ENCODE results near the gene HIRA. TPM values are rescaled to one million over a fixed set of nuclear protein-coding genes. Genes with fewer than 3 reads are reported as not detected.

Gene HIRA
- total and polyA plus RNA-seq, 9 of the 15 experiments (the other 6 are each of a cell fraction or from before 2014, with no cell fraction given), result 0.96 to 132 (median 58.4) TPM

DNA sequence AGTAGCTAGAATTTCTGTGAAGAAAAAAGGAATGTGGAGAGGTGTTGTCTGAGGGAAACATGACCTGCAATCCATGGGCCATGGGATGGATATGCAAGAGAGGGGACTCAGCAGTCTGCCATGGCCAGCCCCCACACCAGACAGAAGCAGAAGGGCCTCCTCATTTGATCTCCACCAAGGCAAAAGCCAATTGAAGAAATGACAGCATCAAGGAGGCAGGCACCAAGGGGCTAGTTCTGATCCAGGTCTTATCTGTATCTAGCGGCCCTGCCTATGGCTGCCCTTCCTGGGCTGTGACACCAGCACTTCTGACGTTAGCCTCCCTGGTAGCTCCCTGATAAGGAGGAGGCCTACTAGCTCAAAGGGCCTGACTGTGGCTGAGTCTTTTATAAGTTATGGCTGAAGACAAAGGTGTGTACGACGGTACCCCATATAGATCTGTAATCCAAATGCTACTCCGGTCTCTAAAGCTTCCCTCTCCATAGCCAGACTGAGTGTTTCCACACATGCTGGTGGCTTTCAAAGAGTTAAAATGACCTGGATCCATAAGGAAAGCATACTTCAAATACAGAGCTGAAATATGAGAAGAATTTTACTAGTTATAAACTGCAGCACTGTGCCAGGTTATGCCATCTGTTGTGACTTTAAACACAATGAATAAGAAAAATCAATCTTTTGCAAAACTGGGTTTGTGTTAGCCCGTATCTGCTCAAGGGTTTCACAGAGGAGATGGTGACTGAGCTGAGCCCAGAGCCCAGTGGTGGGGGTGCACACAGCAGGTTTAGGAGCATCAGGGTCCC lies 34.4 kb downstream of the HIRA start (continued):
- TF ChIP-seq, protein P1, sequence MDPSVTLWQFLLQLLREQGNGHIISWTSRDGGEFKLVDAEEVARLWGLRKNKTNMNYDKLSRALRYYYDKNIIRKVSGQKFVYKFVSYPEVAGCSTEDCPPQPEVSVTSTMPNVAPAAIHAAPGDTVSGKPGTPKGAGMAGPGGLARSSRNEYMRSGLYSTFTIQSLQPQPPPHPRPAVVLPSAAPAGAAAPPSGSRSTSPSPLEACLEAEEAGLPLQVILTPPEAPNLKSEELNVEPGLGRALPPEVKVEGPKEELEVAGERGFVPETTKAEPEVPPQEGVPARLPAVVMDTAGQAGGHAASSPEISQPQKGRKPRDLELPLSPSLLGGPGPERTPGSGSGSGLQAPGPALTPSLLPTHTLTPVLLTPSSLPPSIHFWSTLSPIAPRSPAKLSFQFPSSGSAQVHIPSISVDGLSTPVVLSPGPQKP (CRISPR knock-in tag; IDR thresholded peaks at IDR 0.05), result no peak
- TF ChIP-seq SP1 (CRISPR knock-in tag; IDR thresholded peaks at IDR 0.05) (peak; percentile 92), MAFG (tag; conservative IDR thresholded peaks at IDR 0.05) (no peak), NR2C1 (IDR thresholded peaks at IDR 0.05) (no peak), NR2C1 (tag; IDR thresholded peaks at IDR 0.05) (peak; percentile 62), TARDBP (IDR thresholded peaks at IDR 0.05) (peak; percentile 83; the same call in 1 of the 2 replicates), ZNF324 (CRISPR knock-in tag; IDR thresholded peaks at IDR 0.05) (peak; percentile 20; the same call in 1 of the 2 replicates), YY1 (IDR thresholded peaks at IDR 0.05; ENCODE audit: borderline replicate concordance in 1 of 3, control insufficient read depth in 1 of 3, extremely low read depth in 1 of 3, insufficient read depth in 3 of 3, insufficient read length in 1 of 3, insufficient replicate concordance in 2 of 3, low read depth in 1 of 3, low read length in 2 of 3) (peak in 1 of 3 experiments; percentile 66), ZNF347 (CRISPR knock-in tag; IDR thresholded peaks at IDR 0.05; ENCODE audit: low read depth) (no peak), ZNF395 (CRISPR knock-in tag; IDR thresholded peaks at IDR 0.05) (no peak; the same call in none of the 2 replicates), NFATC3 (IDR thresholded peaks at IDR 0.05) (no peak), ZNF316 (IDR thresholded peaks at IDR 0.05) (no peak), TCFL5 (CRISPR knock-in tag; conservative IDR thresholded peaks at IDR 0.05) (no peak), ZFX (CRISPR knock-in tag; IDR thresholded peaks at IDR 0.05) (no peak), ZBTB34 (CRISPR knock-in tag; IDR thresholded peaks at IDR 0.05) (no peak), GATAD2B (IDR thresholded peaks at IDR 0.05; ENCODE audit: borderline replicate concordance) (peak; percentile 95), ZBTB7A (IDR thresholded peaks at IDR 0.05; ENCODE audit: borderline replicate concordance, control insufficient read depth, low read depth, low read length) (no peak)
- TF ChIP-seq, protein P2, sequence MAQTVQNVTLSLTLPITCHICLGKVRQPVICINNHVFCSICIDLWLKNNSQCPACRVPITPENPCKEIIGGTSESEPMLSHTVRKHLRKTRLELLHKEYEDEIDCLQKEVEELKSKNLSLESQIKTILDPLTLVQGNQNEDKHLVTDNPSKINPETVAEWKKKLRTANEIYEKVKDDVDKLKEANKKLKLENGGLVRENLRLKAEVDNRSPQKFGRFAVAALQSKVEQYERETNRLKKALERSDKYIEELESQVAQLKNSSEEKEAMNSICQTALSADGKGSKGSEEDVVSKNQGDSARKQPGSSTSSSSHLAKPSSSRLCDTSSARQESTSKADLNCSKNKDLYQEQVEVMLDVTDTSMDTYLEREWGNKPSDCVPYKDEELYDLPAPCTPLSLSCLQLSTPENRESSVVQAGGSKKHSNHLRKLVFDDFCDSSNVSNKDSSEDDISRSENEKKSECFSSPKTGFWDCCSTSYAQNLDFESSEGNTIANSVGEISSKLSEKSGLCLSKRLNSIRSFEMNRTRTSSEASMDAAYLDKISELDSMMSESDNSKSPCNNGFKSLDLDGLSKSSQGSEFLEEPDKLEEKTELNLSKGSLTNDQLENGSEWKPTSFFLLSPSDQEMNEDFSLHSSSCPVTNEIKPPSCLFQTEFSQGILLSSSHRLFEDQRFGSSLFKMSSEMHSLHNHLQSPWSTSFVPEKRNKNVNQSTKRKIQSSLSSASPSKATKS (CRISPR knock-in tag; IDR thresholded peaks at IDR 0.05), result no peak
- TF ChIP-seq, protein P3, sequence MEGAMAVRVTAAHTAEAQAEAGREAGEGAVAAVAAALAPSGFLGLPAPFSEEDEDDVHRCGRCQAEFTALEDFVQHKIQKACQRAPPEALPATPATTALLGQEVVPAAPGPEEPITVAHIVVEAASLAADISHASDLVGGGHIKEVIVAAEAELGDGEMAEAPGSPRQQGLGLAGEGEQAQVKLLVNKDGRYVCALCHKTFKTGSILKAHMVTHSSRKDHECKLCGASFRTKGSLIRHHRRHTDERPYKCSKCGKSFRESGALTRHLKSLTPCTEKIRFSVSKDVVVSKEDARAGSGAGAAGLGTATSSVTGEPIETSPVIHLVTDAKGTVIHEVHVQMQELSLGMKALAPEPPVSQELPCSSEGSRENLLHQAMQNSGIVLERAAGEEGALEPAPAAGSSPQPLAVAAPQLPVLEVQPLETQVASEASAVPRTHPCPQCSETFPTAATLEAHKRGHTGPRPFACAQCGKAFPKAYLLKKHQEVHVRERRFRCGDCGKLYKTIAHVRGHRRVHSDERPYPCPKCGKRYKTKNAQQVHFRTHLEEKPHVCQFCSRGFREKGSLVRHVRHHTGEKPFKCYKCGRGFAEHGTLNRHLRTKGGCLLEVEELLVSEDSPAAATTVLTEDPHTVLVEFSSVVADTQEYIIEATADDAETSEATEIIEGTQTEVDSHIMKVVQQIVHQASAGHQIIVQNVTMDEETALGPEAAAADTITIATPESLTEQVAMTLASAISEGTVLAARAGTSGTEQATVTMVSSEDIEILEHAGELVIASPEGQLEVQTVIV (CRISPR knock-in tag; IDR thresholded peaks at IDR 0.05; ENCODE audit: borderline replicate concordance), result no peak
